Ishikawa (cell line): ENCODE measurements around the gene ZBTB40.

Experiments
- CEBPB ChIP-seq: IDR thresholded peaks from 2 replicates; pipeline ENCODE4 v1.6.1; 2012
- CREB1 ChIP-seq: IDR thresholded peaks from 2 replicates; pipeline ENCODE4 v1.6.1; 2012; ENCODE audit warnings: low read depth
- EGR1 ChIP-seq: IDR thresholded peaks from 2 replicates; pipeline ENCODE4 v1.6.1; 2012
- EP300 ChIP-seq: IDR thresholded peaks from 2 replicates; pipeline ENCODE4 v1.6.1; 2012; ENCODE audit warnings: borderline replicate concordance
- FOXM1 ChIP-seq: IDR thresholded peaks from 2 replicates; pipeline ENCODE4 v1.6.1; 2012; ENCODE audit warnings: low read depth, borderline replicate concordance
- MAX ChIP-seq: IDR thresholded peaks from 2 replicates; pipeline ENCODE4 v1.6.1; 2012
- NFIC ChIP-seq: IDR thresholded peaks from 2 replicates; pipeline ENCODE4 v1.6.1; 2012
- RAD21 ChIP-seq: IDR thresholded peaks from 2 replicates; pipeline ENCODE4 v1.6.1; 2012; ENCODE audit warnings: low read depth
- REST ChIP-seq: IDR thresholded peaks from 2 replicates; pipeline ENCODE4 v1.6.1; 2012; ENCODE audit warnings: low read depth, mild to moderate bottlenecking
- TAF1 ChIP-seq: IDR thresholded peaks from 2 replicates; pipeline ENCODE4 v1.6.1; 2012; ENCODE audit warnings: low read depth, mild to moderate bottlenecking
- TCF12 ChIP-seq: IDR thresholded peaks from 2 replicates; pipeline ENCODE4 v1.6.1; 2012; ENCODE audit warnings: low read depth
- TEAD4 ChIP-seq: IDR thresholded peaks from 2 replicates; pipeline ENCODE4 v1.6.1; 2012
- YY1 ChIP-seq: IDR thresholded peaks from 2 replicates; pipeline ENCODE4 v1.6.1; 2012; ENCODE audit warnings: low read depth
- ZBTB7A ChIP-seq: IDR thresholded peaks from 2 replicates; pipeline ENCODE4 v1.6.1; 2012; ENCODE audit warnings: low read depth
- TF ChIP-seq, protein P1 (sequence below): IDR thresholded peaks from 2 replicates; pipeline ENCODE4 v1.6.1; 2012

Gene ZBTB40

DNA sequence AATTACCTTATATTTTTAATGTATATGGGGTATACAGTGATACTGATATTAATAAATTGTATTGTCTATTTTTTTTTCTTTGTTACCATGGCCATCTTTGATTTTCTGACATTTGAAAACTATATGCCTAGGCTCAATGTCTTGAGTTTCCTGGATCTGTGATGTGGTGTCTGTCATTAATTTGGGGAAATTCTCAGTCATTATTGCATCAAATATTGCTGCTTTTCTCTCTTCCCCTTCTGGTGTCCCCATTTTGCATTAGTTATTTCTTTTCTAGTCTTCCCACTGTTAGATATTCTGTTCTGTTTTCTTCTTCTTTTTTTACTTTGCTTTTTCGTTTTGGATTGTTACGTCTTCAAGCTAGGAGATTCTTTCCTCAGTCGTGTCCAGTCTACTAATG is 33.8 kb downstream of the ZBTB40 start:
- TF ChIP-seq TAF1 (no peak), YY1 (no peak), NFIC (no peak), MAX (no peak), TCF12 (no peak), TEAD4 (no peak), FOXM1 (no peak), CEBPB (no peak), EP300 (no peak), REST (no peak), EGR1 (no peak), CREB1 (no peak), ZBTB7A (no peak), RAD21 (no peak)
- TF ChIP-seq, protein P1, sequence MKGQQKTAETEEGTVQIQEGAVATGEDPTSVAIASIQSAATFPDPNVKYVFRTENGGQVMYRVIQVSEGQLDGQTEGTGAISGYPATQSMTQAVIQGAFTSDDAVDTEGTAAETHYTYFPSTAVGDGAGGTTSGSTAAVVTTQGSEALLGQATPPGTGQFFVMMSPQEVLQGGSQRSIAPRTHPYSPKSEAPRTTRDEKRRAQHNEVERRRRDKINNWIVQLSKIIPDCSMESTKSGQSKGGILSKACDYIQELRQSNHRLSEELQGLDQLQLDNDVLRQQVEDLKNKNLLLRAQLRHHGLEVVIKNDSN, result no peak

DNA sequence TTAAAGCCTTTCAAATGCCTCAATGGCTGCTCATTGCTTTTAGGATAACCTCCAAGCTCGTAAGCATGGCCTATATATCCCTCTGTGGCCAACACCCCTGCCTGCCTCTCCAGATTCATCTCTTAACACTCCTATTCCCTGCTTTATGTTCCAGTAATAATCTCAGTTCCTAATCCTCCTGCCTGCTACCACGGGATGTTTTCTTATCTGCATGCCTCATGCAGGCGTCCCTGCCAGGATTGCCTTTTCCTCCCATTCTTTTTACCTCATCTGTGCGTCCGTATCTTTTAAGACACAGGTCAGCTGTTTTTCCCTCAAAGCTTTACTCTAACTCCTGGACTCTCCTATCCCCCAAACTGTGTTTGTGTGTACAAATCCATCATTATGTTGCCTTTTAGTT is 36.1 kb downstream of the ZBTB40 start:
- TF ChIP-seq, protein P1, result no peak
- TF ChIP-seq EP300, result no peak
- TF ChIP-seq RAD21, result no peak
- no peak for TF ChIP-seq FOXM1

- TF ChIP-seq MAX (no peak), TAF1 (no peak), REST (no peak), CREB1 (no peak), EP300 (no peak), FOXM1 (no peak)
- TF ChIP-seq, protein P1, result no peak
These were observed 36.7 kb downstream of the ZBTB40 start for GRCh38 chr1:22488319-22488718.

GRCh38 chr1:22489278-22489677 is 37.6 kb downstream of the ZBTB40 start:
- TF ChIP-seq FOXM1 (no peak), MAX (no peak), TAF1 (no peak), REST (no peak), EP300 (no peak), TCF12 (no peak), YY1 (no peak), ZBTB7A (no peak), CREB1 (no peak), EGR1 (no peak), NFIC (no peak), TEAD4 (no peak), CEBPB (no peak), RAD21 (no peak)
- TF ChIP-seq, protein P1, result no peak
